ENCODE results near the gene C11orf65.

- TF ChIP-seq TARDBP (IDR thresholded peaks at IDR 0.05) (no peak), FOXK2 (IDR thresholded peaks at IDR 0.05) (no peak), FOXM1 (IDR thresholded peaks at IDR 0.05; ENCODE audit: borderline replicate concordance) (no peak), L3MBTL2 (conservative IDR thresholded peaks at IDR 0.05) (no peak)
- TF ChIP-seq, protein P1, sequence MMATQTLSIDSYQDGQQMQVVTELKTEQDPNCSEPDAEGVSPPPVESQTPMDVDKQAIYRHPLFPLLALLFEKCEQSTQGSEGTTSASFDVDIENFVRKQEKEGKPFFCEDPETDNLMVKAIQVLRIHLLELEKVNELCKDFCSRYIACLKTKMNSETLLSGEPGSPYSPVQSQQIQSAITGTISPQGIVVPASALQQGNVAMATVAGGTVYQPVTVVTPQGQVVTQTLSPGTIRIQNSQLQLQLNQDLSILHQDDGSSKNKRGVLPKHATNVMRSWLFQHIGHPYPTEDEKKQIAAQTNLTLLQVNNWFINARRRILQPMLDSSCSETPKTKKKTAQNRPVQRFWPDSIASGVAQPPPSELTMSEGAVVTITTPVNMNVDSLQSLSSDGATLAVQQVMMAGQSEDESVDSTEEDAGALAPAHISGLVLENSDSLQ (IDR thresholded peaks at IDR 0.05) = no peak
Measured at GRCh38 chr11:108500169-108500568, 32.8 kb upstream of the C11orf65 start.
